ENCODE measurements around the gene STAU1.

DNA sequence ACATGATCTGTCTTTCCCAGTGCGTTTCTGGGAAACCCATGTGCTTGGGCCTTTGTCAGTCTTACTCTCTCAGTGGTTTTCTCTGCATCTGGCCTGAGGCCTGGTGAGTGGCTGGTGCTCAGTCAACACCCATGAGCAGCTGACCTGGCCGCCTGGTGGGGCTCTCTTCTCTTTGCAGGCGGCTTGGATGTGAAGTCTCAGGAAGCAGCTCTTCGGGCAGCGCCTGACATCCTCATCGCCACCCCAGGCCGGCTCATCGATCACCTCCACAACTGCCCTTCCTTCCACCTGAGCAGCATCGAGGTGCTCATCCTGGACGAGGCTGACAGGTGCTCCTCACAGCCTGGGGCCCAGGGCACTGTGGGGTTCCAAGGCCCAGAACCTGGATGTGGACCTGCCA lies 41.9 kb upstream of the STAU1 start:
- TF ChIP-seq POLR2AphosphoS2 (IDR thresholded peaks at IDR 0.05; ENCODE audit: low read depth, low read length) (no peak), FOXM1 (IDR thresholded peaks at IDR 0.05; ENCODE audit: low read depth, low read length) (no peak), TBL1XR1 (IDR thresholded peaks at IDR 0.05; ENCODE audit: low read depth, low read length) (no peak), ZNF384 (IDR thresholded peaks at IDR 0.05; ENCODE audit: borderline replicate concordance, low read depth, low read length) (no peak), SP1 (IDR thresholded peaks at IDR 0.05; ENCODE audit: low read depth, low read length) (no peak), TCF12 (IDR thresholded peaks at IDR 0.05; ENCODE audit: low read depth, low read length) (no peak)
- TF ChIP-seq, protein P1, sequence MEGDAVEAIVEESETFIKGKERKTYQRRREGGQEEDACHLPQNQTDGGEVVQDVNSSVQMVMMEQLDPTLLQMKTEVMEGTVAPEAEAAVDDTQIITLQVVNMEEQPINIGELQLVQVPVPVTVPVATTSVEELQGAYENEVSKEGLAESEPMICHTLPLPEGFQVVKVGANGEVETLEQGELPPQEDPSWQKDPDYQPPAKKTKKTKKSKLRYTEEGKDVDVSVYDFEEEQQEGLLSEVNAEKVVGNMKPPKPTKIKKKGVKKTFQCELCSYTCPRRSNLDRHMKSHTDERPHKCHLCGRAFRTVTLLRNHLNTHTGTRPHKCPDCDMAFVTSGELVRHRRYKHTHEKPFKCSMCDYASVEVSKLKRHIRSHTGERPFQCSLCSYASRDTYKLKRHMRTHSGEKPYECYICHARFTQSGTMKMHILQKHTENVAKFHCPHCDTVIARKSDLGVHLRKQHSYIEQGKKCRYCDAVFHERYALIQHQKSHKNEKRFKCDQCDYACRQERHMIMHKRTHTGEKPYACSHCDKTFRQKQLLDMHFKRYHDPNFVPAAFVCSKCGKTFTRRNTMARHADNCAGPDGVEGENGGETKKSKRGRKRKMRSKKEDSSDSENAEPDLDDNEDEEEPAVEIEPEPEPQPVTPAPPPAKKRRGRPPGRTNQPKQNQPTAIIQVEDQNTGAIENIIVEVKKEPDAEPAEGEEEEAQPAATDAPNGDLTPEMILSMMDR (IDR thresholded peaks at IDR 0.05 in 2 of 3, conservative IDR thresholded peaks at IDR 0.05 in 1 of 3; ENCODE audit: control insufficient read depth in 2 of 3, extremely low read depth in 1 of 3, insufficient read depth in 1 of 3, low read depth in 3 of 3, low read length in 3 of 3), result no peak
- TF ChIP-seq, protein P2, sequence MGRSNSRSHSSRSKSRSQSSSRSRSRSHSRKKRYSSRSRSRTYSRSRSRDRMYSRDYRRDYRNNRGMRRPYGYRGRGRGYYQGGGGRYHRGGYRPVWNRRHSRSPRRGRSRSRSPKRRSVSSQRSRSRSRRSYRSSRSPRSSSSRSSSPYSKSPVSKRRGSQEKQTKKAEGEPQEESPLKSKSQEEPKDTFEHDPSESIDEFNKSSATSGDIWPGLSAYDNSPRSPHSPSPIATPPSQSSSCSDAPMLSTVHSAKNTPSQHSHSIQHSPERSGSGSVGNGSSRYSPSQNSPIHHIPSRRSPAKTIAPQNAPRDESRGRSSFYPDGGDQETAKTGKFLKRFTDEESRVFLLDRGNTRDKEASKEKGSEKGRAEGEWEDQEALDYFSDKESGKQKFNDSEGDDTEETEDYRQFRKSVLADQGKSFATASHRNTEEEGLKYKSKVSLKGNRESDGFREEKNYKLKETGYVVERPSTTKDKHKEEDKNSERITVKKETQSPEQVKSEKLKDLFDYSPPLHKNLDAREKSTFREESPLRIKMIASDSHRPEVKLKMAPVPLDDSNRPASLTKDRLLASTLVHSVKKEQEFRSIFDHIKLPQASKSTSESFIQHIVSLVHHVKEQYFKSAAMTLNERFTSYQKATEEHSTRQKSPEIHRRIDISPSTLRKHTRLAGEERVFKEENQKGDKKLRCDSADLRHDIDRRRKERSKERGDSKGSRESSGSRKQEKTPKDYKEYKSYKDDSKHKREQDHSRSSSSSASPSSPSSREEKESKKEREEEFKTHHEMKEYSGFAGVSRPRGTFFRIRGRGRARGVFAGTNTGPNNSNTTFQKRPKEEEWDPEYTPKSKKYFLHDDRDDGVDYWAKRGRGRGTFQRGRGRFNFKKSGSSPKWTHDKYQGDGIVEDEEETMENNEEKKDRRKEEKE (IDR thresholded peaks at IDR 0.05), result no peak
- TF ChIP-seq, protein P3, sequence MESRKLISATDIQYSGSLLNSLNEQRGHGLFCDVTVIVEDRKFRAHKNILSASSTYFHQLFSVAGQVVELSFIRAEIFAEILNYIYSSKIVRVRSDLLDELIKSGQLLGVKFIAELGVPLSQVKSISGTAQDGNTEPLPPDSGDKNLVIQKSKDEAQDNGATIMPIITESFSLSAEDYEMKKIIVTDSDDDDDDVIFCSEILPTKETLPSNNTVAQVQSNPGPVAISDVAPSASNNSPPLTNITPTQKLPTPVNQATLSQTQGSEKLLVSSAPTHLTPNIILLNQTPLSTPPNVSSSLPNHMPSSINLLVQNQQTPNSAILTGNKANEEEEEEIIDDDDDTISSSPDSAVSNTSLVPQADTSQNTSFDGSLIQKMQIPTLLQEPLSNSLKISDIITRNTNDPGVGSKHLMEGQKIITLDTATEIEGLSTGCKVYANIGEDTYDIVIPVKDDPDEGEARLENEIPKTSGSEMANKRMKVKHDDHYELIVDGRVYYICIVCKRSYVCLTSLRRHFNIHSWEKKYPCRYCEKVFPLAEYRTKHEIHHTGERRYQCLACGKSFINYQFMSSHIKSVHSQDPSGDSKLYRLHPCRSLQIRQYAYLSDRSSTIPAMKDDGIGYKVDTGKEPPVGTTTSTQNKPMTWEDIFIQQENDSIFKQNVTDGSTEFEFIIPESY (IDR thresholded peaks at IDR 0.05), result no peak
